ENCODE results near the gene BAIAP2.

DNA sequence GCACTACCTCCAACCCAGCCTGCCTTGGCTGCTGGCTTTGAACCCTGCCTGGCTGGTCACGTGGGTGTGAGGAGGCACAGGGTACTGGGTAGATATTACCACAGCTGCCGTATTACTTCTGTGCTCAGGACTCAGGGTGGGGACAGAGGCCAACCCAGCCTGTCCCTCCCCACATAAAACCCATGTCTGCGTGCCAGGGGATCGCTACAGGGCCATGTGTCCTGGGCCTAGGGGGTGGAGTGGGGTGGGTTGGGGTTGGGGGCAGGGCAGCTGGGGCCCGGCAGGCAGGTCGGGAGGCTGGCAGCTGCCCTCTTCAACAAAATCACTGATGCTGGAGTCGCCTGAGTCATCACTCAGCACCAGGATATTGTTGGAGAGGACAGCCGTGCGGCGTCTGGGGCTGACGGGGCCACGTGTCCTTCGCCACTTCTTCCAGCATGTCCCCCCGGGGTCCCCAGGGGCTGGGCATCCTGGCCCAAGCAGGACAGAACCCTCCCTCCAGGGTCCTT, 90.7 kb downstream of the BAIAP2 start:
- TF ChIP-seq, protein P1, sequence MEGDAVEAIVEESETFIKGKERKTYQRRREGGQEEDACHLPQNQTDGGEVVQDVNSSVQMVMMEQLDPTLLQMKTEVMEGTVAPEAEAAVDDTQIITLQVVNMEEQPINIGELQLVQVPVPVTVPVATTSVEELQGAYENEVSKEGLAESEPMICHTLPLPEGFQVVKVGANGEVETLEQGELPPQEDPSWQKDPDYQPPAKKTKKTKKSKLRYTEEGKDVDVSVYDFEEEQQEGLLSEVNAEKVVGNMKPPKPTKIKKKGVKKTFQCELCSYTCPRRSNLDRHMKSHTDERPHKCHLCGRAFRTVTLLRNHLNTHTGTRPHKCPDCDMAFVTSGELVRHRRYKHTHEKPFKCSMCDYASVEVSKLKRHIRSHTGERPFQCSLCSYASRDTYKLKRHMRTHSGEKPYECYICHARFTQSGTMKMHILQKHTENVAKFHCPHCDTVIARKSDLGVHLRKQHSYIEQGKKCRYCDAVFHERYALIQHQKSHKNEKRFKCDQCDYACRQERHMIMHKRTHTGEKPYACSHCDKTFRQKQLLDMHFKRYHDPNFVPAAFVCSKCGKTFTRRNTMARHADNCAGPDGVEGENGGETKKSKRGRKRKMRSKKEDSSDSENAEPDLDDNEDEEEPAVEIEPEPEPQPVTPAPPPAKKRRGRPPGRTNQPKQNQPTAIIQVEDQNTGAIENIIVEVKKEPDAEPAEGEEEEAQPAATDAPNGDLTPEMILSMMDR (IDR thresholded peaks at IDR 0.05; ENCODE audit: insufficient read depth, low read depth, low read length), result no peak
- no peak for TF ChIP-seq EZH2 (IDR thresholded peaks at IDR 0.05; ENCODE audit: insufficient read depth, low read length)
